ENCODE data around the gene REPIN1.
"Not testable (repeated sequence)": the region's sequence is repeated elsewhere in the genome, so short reads cannot be mapped to it uniquely, and the experiment has no call there.

- not testable (repeated sequence) for TF ChIP-seq ZFP30 (CRISPR knock-in tag; IDR thresholded peaks at IDR 0.05; ENCODE audit: borderline replicate concordance); TBL1XR1 (IDR thresholded peaks at IDR 0.05; ENCODE audit: low read length in 2 of 2)
These were observed 17.3 kb downstream of the REPIN1 start for GRCh38 chr7:150385884-150386283.

All from K562 (cell line).